ENCODE data around the gene SPOCK2. TPM values are rescaled to one million over a fixed set of nuclear protein-coding genes. Genes with fewer than 3 reads are reported as not detected.

SPOCK2 gene
- total and polyA plus RNA-seq, 8 donors: 4.5 to 107 (median 8.7) TPM

DNA sequence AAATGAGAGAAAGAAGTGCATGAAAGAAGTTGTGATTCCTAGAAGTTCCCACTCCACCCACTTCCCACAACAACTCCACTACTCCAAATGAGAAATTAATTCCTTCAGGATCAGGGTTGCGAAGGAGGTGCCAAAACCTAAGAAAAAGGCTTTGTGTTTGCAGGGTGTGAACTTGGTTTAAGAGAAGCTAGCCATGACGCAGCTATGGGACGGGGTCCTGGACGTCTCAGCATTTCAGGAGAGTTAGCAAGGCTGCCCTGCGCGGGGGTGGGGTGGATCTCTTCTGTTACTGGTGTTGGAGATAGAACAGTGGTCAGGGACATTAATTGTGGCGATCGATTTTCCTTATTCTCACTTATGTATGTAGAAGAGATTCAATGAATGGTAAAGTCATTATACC is 63.0 kb downstream of the SPOCK2 start:
- no peak overlapping the region for H3K27ac ChIP-seq
- H3K4me3 ChIP-seq: no peak overlapping the region
- no peak for DNase-seq
- H3K36me3 ChIP-seq: no peaks in the 10 kb centered on the region
- intact Hi-C loops (cut with DNase I): no loop called here
- ATAC-seq: no peak
- no peaks in the 10 kb centered on the region for H3K9me3 ChIP-seq
- no peaks in the 10 kb centered on the region for H3K27me3 ChIP-seq
- no peak for TF ChIP-seq CTCF (IDR thresholded peaks at IDR 0.05)
- no peaks in the 10 kb centered on the region for H3K4me1 ChIP-seq

GRCh38 chr10:72024596-72024995 is 63.8 kb downstream of the SPOCK2 start:
- no peak for ATAC-seq
- intact Hi-C loops (cut with DNase I): no loop called here

GRCh38 chr10:72022228-72022627 is 66.1 kb downstream of the SPOCK2 start:
- TF ChIP-seq CTCF (IDR thresholded peaks at IDR 0.05): no peak
- intact Hi-C loops (cut with DNase I): no loop called here
- no peak for DNase-seq
- peaks cover 0 to 5% of the 10 kb centered on the region in 2 donors for H3K4me1 ChIP-seq
- no peaks in the 10 kb centered on the region for H3K27me3 ChIP-seq
- H3K4me3 ChIP-seq: no peak overlapping the region
- H3K9me3 ChIP-seq: no peaks in the 10 kb centered on the region
- ATAC-seq: no peak
- no peak overlapping the region for H3K27ac ChIP-seq
- no peaks in the 10 kb centered on the region for H3K36me3 ChIP-seq

More at GRCh38 chr10:72024596-72024995, 63.8 kb downstream of the SPOCK2 start:
- Histone ChIP-seq H3K4me3 (no peak overlapping the region), H3K36me3 (no peaks in the 10 kb centered on the region), H3K9me3 (no peaks in the 10 kb centered on the region), H3K27me3 (no peaks in the 10 kb centered on the region), H3K27ac (no peak overlapping the region), H3K4me1 (no peaks in the 10 kb centered on the region)
- no peak for DNase-seq
- TF ChIP-seq CTCF (IDR thresholded peaks at IDR 0.05): no peak

- DNase-seq: peak in 1 of 4 donors; percentile 57
- TF ChIP-seq CTCF (IDR thresholded peaks at IDR 0.05): no peak
- Histone ChIP-seq H3K36me3 (no peaks in the 10 kb centered on the region), H3K4me1 (peaks cover 0 to 6% of the 10 kb centered on the region in 2 donors), H3K27me3 (no peaks in the 10 kb centered on the region), H3K9me3 (no peaks in the 10 kb centered on the region), H3K27ac (no peak overlapping the region), H3K4me3 (no peak overlapping the region)
- intact Hi-C loops (cut with DNase I): no loop called here
- ATAC-seq: no peak
Measured at GRCh38 chr10:72020914-72021809, 67.2 kb downstream of the SPOCK2 start.

- Histone ChIP-seq H3K27ac (no peak overlapping the region), H3K4me3 (no peak overlapping the region), H3K9me3 (no peaks in the 10 kb centered on the region), H3K4me1 (peaks cover 0 to 6% of the 10 kb centered on the region in 2 donors), H3K27me3 (no peaks in the 10 kb centered on the region), H3K36me3 (no peaks in the 10 kb centered on the region)
- DNase-seq (no peak), ATAC-seq (no peak)
- no peak for TF ChIP-seq CTCF (IDR thresholded peaks at IDR 0.05)
- intact Hi-C loops (cut with DNase I): no loop called here
Measured at GRCh38 chr10:72019085-72019876, 69.1 kb downstream of the SPOCK2 start.

All from left lung (tissue), 10 donors.